PC-3 (cell line): ENCODE data around the gene ICAM2. TPM values are rescaled to one million over a fixed set of nuclear protein-coding genes. Genes with fewer than 3 reads are reported as not detected.

ENCODE experiments used
- ATAC-seq: fragments of 200-7000 bp; cut with Tn5 transposase; 2 replicates; pipeline ENCODE4 v1.9.1; 2020; ENCODE audit warnings: mild to moderate bottlenecking, moderate library complexity
- BruUV-seq: library from RNA; stranded (reverse); fragments of 400-500 nt; replicated peaks from 2 replicates; lab custom pipeline; 2021; lab: Mats Ljungman, UMichigan
- CTCF ChIA-PET: fragments of 300-600 bp; sonication (Branson Sonifier 250); formaldehyde crosslinking; loops from one replicate; lab custom pipeline; 2022; ENCODE audit warnings: antibody characterized with exemption; lab: Charles Lee
- POLR2A ChIA-PET: fragments of 300-600 bp; sonication (Branson Sonifier 250); formaldehyde crosslinking; loops from one replicate; lab custom pipeline; 2022; ENCODE audit warnings: antibody characterized with exemption; ENCODE audit not compliant: unreplicated experiment; lab: Charles Lee
- DNase-seq: peaks from one replicate; pipeline ENCODE4 v3.0.0-alpha.2; 2015
- H2AFZ ChIP-seq: fragments of 300-600 bp; sonication (generic); 2 replicates; pipeline ENCODE4 v1.6.0; 2016; ENCODE audit warnings: antibody characterized with exemption, low read length
- H3F3A ChIP-seq: fragments of 300-600 bp; sonication (generic); one replicate; pipeline ENCODE4 v1.6.0; 2017; ENCODE audit warnings: antibody characterized with exemption, low read length, control low read depth, mild to moderate bottlenecking; ENCODE audit not compliant: unreplicated experiment
- H3K27ac ChIP-seq: fragments of 300-600 bp; sonication (generic); 2 replicates; pipeline ENCODE4 v1.5.1; 2016; ENCODE audit warnings: mild to moderate bottlenecking, low read length
- H3K27me3 ChIP-seq: fragments of 300-600 bp; sonication (generic); 2 replicates; pipeline ENCODE4 v1.6.1; 2016; ENCODE audit warnings: low read length, mixed read lengths
- H3K36me3 ChIP-seq: fragments of 300-600 bp; sonication (generic); 2 replicates; pipeline ENCODE4 v1.6.1; 2016; ENCODE audit warnings: low read depth, mixed run types, low read length, mixed read lengths
- H3K4me1 ChIP-seq: fragments of 300-600 bp; sonication (generic); 2 replicates; pipeline ENCODE4 v1.5.1; 2016; ENCODE audit warnings: low read length; ENCODE audit not compliant: insufficient read depth
- H3K4me2 ChIP-seq: fragments of 300-600 bp; sonication (generic); 2 replicates; pipeline ENCODE4 v1.6.0; 2016; ENCODE audit warnings: low read length
- H3K4me3 ChIP-seq: fragments of 300-600 bp; sonication (generic); 2 replicates; pipeline ENCODE4 v1.5.1; 2016; ENCODE audit warnings: mild to moderate bottlenecking, low read length, mixed read lengths
- H3K79me2 ChIP-seq: fragments of 300-600 bp; sonication (generic); 2 replicates; pipeline ENCODE4 v1.6.1; 2017; ENCODE audit warnings: low read length, mixed read lengths
- H3K9ac ChIP-seq: fragments of 300-600 bp; sonication (generic); 2 replicates; pipeline ENCODE4 v1.6.0; 2016; ENCODE audit warnings: mild to moderate bottlenecking, low read length
- H3K9me2 ChIP-seq: fragments of 300-600 bp; sonication (generic); replicated peaks from 2 replicates; pipeline ENCODE4 v1.6.1; 2016; ENCODE audit warnings: mixed run types, low read length, mixed read lengths
- H3K9me3 ChIP-seq: fragments of 300-600 bp; sonication (generic); 2 replicates; pipeline ENCODE4 v1.6.1; 2016; ENCODE audit warnings: low read length, mixed read lengths
- H4K20me1 ChIP-seq: fragments of 300-600 bp; sonication (generic); 2 replicates; pipeline ENCODE4 v1.6.1; 2016; ENCODE audit warnings: low read length, mixed read lengths
- CTCF ChIP-seq: fragments of 300-600 bp; sonication (generic); conservative IDR thresholded peaks from 2 replicates; pipeline ENCODE4 v1.5.1; 2017; ENCODE audit warnings: antibody characterized with exemption, low read depth, mild to moderate bottlenecking, low read length
- EZH2 ChIP-seq: fragments of 300-600 bp; sonication (generic); IDR thresholded peaks from one replicate; pipeline ENCODE4 v1.6.1; 2017; ENCODE audit warnings: antibody characterized with exemption, mild to moderate bottlenecking, low read length; ENCODE audit not compliant: unreplicated experiment
- EZH2phosphoT487 ChIP-seq: fragments of 300-600 bp; sonication (generic); IDR thresholded peaks from 2 replicates; pipeline ENCODE4 v1.6.1; 2018; ENCODE audit warnings: mild to moderate bottlenecking, antibody characterized with exemption, low read length, borderline replicate concordance
- intact Hi-C: fragments of 100-400 bp; cut with micrococcal nuclease; formaldehyde crosslinking; loops from 2 replicates; pipeline ENCODE4 v1.9.0; 2023
- total RNA-seq: library from RNA; depleted of rRNA; stranded (reverse); fragments of >200 nt; gene quantifications from 2 replicates; pipeline ENCODE4 v1.2.3, GENCODE V29; 2014

The ICAM2 gene
- total RNA-seq, 1 experiment from 2014 or later, result not detected

GRCh38 chr17:63978272-63979200, 41.9 kb downstream of the ICAM2 start:
- Histone ChIP-seq H3K9me2 (no peaks in the 10 kb centered on the region), H3K79me2 (no peaks in the 10 kb centered on the region), H3K4me2 (no peak overlapping the region), H4K20me1 (no peaks in the 10 kb centered on the region), H3K27ac (no peak overlapping the region), H3K4me1 (peaks cover 25% of the 10 kb centered on the region), H3K4me3 (no peak overlapping the region), H2AFZ (no peak overlapping the region), H3K9me3 (no peaks in the 10 kb centered on the region), H3K27me3 (no peaks in the 10 kb centered on the region), H3K9ac (no peak overlapping the region), H3K36me3 (no peaks in the 10 kb centered on the region), H3F3A (no peaks in the 10 kb centered on the region)
- TF ChIP-seq EZH2phosphoT487 (no peak), CTCF (no peak), EZH2 (no peak)
- CTCF ChIA-PET, result interaction anchor here (0.6 kb wide), 1 partner anchor 59 kb away, joined by 5 read pairs; no protein-coding TSS in a partner anchor
- BruUV-seq, result no TSS peak
- DNase-seq (no peak), ATAC-seq (no peak)
- POLR2A ChIA-PET, result no interaction called here
- intact Hi-C loops, result no loop called here

GRCh38 chr17:63976702-63977101, 43.7 kb downstream of the ICAM2 start:
- intact Hi-C loops, result no loop called here
- CTCF ChIA-PET, result no interaction called here

More at GRCh38 chr17:63976702-63977101, 43.7 kb downstream of the ICAM2 start:
- POLR2A ChIA-PET, result no interaction called here
- Histone ChIP-seq H3K27me3 (no peaks in the 10 kb centered on the region), H3K4me2 (no peak overlapping the region), H3K9me2 (no peaks in the 10 kb centered on the region), H2AFZ (no peak overlapping the region), H3K27ac (no peak overlapping the region), H4K20me1 (no peaks in the 10 kb centered on the region), H3K9ac (no peak overlapping the region), H3K4me1 (peaks cover 29% of the 10 kb centered on the region), H3F3A (no peaks in the 10 kb centered on the region), H3K36me3 (no peaks in the 10 kb centered on the region), H3K4me3 (no peak overlapping the region), H3K9me3 (no peaks in the 10 kb centered on the region), H3K79me2 (no peaks in the 10 kb centered on the region)
- DNase-seq, result no peak
- no TSS peak for BruUV-seq
- no peak for ATAC-seq
- TF ChIP-seq CTCF (no peak), EZH2 (no peak), EZH2phosphoT487 (no peak)
